Esophagus (tissue), 2 donors: ENCODE results near the gene LY86. TPM values are rescaled to one million over a fixed set of nuclear protein-coding genes. Genes with fewer than 3 reads are reported as not detected.

Experiments used
- H3K27ac ChIP-seq, 2 donors: one replicate each; pipeline ENCODE4 v1.5.1; 2013; ENCODE audit warnings: low read depth in 2 of 2, mild to moderate bottlenecking in 2 of 2, inconsistent platforms in 1 of 2, low read length in 1 of 2, moderate library complexity in 1 of 2
- H3K27me3 ChIP-seq, 2 donors: one replicate each; pipeline ENCODE4 v1.6.1; 2013; ENCODE audit warnings: low read length in 2 of 2, control low read depth in 1 of 2, mild to moderate bottlenecking in 1 of 2; ENCODE audit not compliant: insufficient read depth in 2 of 2, control insufficient read depth in 1 of 2
- H3K36me3 ChIP-seq, 2 donors: one replicate each; pipeline ENCODE4 v1.6.1; 2013; ENCODE audit warnings: low read length in 1 of 2; ENCODE audit not compliant: control insufficient read depth in 2 of 2, insufficient read depth in 2 of 2
- H3K4me1 ChIP-seq, 2 donors: one replicate each; pipeline ENCODE4 v1.6.1; 2013; ENCODE audit warnings: low read length in 1 of 2; ENCODE audit not compliant: control insufficient read depth in 2 of 2, insufficient read depth in 2 of 2
- H3K4me3 ChIP-seq, 2 donors: one replicate each; pipeline ENCODE4 v1.5.1; 2013; ENCODE audit warnings: low read length in 2 of 2, mild to moderate bottlenecking in 2 of 2, low read depth in 1 of 2, moderate library complexity in 1 of 2
- H3K9me3 ChIP-seq, 2 donors: one replicate each; pipeline ENCODE4 v1.6.1; 2013; ENCODE audit warnings: mild to moderate bottlenecking in 2 of 2, low read depth in 1 of 2, low read length in 1 of 2, moderate library complexity in 1 of 2; ENCODE audit not compliant: control insufficient read depth in 2 of 2, insufficient read depth in 1 of 2
- WGBS, 2 donors: extraction: QIAGEN DNeasy Blood & Tissue Kit; methylation state at CpG; one replicate each; pipeline ENCODE4 v1.1.7; 2013; 5-methylcytosine and 5-hydroxymethylcytosine counted together
- polyA plus RNA-seq, 2 donors: library from polyadenylated mRNA; stranded (reverse); fragments of 200-250 nt; gene quantifications; one replicate each; pipeline ENCODE4 v1.2.3, GENCODE V29; 2013
- donor health status: healthy with polysubstance abuse.
- donor health status: Bipolar disorder and iron deficiency.

The LY86 gene
- polyA plus RNA-seq, 2 donors: 0.51 to 0.55 TPM

DNA sequence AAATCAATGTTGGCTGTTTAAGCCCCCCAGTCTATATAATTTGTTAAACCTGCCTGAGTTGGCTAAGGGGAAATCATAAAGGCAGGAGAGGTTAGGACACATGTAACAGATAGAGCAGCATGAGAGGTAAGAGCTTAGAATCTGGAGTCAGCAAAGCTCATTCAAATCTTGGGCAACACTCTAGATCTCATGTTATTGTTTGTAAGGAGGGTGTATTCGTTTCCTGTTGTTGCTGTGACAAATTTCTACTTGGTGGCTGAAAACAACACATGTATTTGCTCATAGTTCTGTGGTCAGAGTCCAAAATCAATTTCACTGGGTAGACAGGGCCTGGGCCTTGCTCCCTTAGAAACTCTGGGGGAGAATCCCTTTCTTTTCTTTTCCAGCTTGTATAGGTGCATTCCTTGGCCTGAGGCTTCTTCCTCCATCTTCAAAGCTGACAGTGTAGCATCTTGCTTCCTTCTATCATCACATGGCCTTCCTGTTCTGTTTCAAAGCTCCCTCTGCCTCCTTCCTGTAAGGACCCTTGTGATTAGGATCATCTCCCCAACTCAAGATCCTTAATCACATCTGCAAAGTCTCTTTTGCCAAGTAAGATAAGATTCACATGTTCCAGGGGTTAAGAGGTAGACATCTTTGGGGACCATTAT is 4.4 kb downstream of the LY86 start:
- no peak overlapping the region for H3K27ac ChIP-seq
- 46 to 63% methylated on average over 1 of the region's 1 CpG for WGBS, 2 donors

DNA sequence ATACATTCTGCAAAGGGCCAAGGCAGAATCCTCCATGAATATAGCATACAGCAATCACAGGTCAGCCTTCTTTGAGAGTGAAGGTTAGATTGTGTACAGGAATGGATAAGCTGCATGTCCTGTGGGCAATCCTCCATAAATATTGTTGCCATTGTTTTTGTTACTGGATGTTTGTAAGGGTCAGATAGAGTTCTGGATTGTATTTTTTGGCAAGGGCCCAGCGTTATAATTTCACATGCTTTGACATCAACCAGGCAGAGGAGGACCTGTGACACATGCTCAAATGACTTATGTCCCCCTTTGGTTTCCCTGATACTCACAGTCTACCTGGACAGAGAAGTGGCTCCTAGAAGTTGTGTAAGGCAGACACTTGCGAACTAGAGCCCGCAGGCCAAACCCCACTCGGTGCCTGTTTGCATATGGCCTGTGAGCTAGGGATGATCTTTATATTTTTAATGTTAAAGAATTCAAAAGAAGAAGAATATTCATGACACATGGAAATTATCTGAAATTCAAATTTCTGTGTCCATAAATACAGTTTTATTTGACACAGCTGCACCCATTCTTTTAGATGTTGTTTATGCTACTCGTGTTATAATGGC is 5.4 kb downstream of the LY86 start:
- 61 to 70% methylated on average over 5 of the region's 5 CpGs for WGBS, 2 donors
- no peaks in the 10 kb centered on the region for H3K36me3 ChIP-seq
- H3K4me1 ChIP-seq: peaks cover 0 to 3% of the 10 kb centered on the region in 2 donors
- H3K9me3 ChIP-seq: no peaks in the 10 kb centered on the region
- H3K27ac ChIP-seq: no peak overlapping the region
- H3K27me3 ChIP-seq: no peaks in the 10 kb centered on the region
- H3K4me3 ChIP-seq: no peak overlapping the region

More for the DNA sequence above, 4.4 kb downstream of the LY86 start:
- H3K4me3 ChIP-seq: no peak overlapping the region
- H3K4me1 ChIP-seq: peaks cover 0 to 3% of the 10 kb centered on the region in 2 donors
- H3K27me3 ChIP-seq: no peaks in the 10 kb centered on the region
- no peaks in the 10 kb centered on the region for H3K9me3 ChIP-seq
- no peaks in the 10 kb centered on the region for H3K36me3 ChIP-seq

DNA sequence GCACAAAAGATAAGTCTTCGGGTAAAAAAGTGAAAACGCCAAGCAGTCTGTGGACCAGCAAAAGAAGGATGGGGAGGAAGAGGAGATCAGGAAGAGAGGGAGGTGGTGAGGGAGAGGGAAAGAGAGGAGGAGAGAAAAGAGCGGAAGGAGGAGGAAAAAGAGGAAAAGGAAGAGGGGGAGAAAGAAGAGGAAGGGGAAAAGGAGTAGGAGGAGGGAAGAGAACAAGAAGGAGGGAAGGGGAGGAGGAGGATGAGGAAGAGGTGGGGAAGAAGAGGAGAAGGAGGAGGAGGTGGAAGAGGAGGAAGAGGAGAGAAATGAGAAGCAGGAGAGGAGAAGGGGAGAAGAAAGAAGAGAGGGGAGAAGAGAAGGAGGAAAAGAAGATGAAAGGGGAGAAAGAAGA is 6.5 kb downstream of the LY86 start:
- Histone ChIP-seq H3K27me3 (no peaks in the 10 kb centered on the region), H3K9me3 (no peaks in the 10 kb centered on the region), H3K4me3 (no peak overlapping the region), H3K4me1 (peaks cover 0 to 3% of the 10 kb centered on the region in 2 donors), H3K27ac (no peak overlapping the region), H3K36me3 (no peaks in the 10 kb centered on the region)
- WGBS, 2 donors: 94 to 97% methylated on average over 3 of the region's 3 CpGs

DNA sequence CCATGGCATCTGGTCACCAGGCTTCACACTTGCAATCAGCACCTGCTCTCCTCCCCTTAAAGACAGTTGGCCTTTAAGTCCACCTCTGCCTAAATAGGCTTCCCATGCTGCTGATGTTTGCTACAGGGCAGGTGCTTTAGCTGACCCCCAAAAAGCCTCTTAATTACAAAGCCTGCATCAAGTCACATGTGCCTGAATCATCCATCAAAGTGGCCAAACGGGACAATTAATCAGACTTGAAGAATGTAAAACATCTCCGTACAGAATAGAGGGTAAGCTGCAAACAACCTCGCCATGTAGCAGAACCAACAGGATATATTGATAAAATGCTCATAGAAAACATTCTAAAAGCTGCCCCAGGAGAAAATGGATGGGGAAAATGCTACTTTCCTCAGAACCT is 7.4 kb downstream of the LY86 start:
- H3K36me3 ChIP-seq: no peaks in the 10 kb centered on the region
- H3K4me1 ChIP-seq: peaks cover 0 to 3% of the 10 kb centered on the region in 2 donors
- H3K27me3 ChIP-seq: no peaks in the 10 kb centered on the region
- no peak overlapping the region for H3K27ac ChIP-seq
- no peaks in the 10 kb centered on the region for H3K9me3 ChIP-seq
- WGBS, 2 donors: 56 to 63% methylated on average over 3 of the region's 3 CpGs
- H3K4me3 ChIP-seq: no peak overlapping the region

DNA sequence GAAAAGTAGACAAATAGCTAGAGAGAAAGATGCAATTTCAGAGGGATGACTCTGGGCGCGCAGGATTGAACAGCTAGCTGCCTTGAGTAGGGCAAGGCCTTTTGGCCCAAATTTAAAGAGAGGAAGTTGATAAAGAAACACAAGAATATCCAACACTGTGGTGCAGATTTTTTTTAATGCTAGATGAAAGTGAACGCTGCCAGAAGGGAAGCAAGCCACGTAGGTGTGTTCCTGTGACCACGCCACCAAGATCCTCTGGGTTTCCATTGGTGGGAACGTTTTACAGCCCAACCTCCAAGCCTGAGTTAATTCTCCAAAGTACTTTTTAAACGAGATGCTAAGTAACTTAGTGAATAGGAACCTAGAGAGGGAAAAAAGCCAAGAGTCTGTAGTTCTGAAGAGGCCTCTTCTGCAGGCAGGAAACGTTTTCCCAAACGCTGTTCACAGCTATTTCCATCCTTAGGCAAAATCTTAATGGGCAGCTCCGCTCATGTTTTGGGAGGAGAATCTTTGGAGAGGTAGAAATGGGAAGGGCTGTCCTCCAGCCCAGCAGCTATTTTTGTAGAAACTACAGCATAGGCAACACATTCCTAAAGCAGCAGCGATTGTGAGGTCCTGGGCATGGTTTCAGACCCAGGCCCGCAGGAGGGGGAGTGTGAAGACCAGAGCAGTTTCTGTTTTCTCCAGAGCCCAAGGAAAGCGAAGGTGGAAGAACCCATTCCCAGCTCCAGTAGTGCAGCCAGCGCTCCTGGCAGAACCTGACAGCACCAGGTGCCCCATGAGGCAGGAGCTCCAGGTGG is 8.2 kb downstream of the LY86 start:
- H3K4me3 ChIP-seq: no peak overlapping the region
- H3K9me3 ChIP-seq: no peaks in the 10 kb centered on the region
- WGBS, 2 donors: 62 to 63% methylated on average over 14 of the region's 14 CpGs
- no peak overlapping the region for H3K27ac ChIP-seq
- no peaks in the 10 kb centered on the region for H3K27me3 ChIP-seq
- no peaks in the 10 kb centered on the region for H3K4me1 ChIP-seq
- no peaks in the 10 kb centered on the region for H3K36me3 ChIP-seq

DNA sequence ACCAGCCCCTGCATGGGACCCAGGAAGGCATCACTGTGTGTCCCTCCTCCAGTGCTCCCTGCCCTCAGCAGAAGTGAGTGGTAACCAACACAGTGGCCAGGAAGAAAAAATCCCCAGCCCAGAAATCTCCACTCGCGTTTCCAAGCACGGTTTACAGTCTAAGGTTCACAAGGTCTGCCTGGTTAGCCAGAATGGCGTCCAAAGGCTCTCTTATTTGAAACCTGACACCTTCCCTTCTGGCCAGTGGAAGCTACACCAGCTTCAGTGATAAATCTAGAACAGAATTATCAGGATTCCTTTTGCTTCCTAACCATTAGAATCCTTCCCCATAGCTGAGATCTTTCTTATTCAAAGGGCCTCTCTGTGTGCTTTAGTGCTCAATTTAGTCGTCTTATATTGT is 9.2 kb downstream of the LY86 start:
- Histone ChIP-seq H3K36me3 (no peaks in the 10 kb centered on the region), H3K27me3 (no peaks in the 10 kb centered on the region), H3K9me3 (no peaks in the 10 kb centered on the region), H3K27ac (no peak overlapping the region), H3K4me1 (no peaks in the 10 kb centered on the region), H3K4me3 (no peak overlapping the region)
- 60 to 77% methylated on average over 5 of the region's 5 CpGs for WGBS, 2 donors

DNA sequence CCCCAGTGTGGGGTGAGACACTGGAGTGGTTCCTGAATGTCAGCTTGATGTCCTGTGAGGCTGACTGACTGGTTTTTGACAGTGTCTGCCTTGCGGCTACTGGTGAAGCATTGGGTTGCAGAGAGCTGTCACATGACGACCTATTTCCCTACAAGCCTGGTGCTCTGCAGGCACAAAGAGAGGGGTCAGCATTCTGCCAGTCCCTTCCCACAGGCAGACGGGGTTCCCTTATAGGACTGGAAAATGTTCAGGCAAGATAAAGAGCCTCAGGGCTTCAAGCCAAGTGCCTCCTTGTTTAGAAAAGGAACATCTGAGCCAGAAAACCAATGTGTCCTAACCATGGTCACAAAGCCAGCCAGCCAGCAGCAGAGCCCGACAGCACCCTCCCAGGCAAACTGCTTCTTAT is 11.0 kb downstream of the LY86 start:
- Histone ChIP-seq H3K36me3 (no peaks in the 10 kb centered on the region), H3K27me3 (no peaks in the 10 kb centered on the region), H3K27ac (no peak overlapping the region), H3K4me3 (no peak overlapping the region), H3K4me1 (no peaks in the 10 kb centered on the region), H3K9me3 (no peaks in the 10 kb centered on the region)
- WGBS, 2 donors: 61 to 65% methylated on average over 4 of the region's 4 CpGs

DNA sequence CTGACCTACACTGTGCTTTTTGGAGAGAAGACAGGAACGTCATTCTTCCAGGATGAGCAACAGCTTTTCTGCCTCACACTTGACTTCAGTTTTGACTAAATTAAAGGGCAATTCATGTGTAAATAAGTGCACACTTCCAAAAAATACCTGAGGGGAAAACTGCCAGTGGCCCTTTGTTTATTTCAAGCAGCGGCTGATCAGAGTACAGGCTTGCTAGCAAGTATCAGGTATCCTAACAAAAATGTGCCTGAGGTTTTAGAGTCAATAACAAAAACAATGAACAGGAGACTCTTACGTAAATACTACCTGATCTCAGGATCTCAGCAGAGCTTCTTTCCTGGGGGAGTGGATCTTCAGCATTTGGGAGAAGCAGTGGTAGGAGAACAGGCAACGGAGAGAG is 12.4 kb downstream of the LY86 start:
- 61 to 72% methylated on average over 4 of the region's 4 CpGs for WGBS, 2 donors
- Histone ChIP-seq H3K27ac (no peak overlapping the region), H3K9me3 (no peaks in the 10 kb centered on the region), H3K4me3 (no peak overlapping the region), H3K4me1 (no peaks in the 10 kb centered on the region), H3K36me3 (no peaks in the 10 kb centered on the region), H3K27me3 (no peaks in the 10 kb centered on the region)

DNA sequence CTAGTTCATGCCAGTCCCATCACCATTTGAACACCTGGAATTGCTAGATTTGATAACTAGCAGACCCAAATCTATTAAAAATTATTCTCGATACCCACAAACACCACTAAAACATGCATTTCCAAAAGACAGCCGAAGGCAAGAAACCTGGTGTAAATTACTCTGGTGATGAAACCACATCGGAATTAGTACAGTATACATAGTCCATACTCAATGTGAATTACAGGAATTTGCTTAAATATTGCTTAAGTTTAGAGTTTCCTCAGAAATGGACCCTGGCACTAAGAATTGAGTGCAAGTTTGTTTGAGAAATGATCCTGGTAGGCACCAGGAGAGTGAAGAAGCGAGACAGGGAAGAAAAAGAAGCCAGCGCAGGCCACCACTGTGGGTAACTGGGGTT is 13.7 kb downstream of the LY86 start:
- Histone ChIP-seq H3K27me3 (no peaks in the 10 kb centered on the region), H3K4me1 (no peaks in the 10 kb centered on the region), H3K27ac (no peak overlapping the region), H3K36me3 (no peaks in the 10 kb centered on the region), H3K4me3 (no peak overlapping the region), H3K9me3 (no peaks in the 10 kb centered on the region)
- WGBS, 2 donors: 91 to 93% methylated on average over 5 of the region's 5 CpGs
